ENCODE measurements around the gene LYPD6. TPM values are rescaled to one million over a fixed set of nuclear protein-coding genes. Genes with fewer than 3 reads are reported as not detected.

LYPD6 gene
- total RNA-seq, 1 donor from 2014 or later = 2.1 TPM

DNA sequence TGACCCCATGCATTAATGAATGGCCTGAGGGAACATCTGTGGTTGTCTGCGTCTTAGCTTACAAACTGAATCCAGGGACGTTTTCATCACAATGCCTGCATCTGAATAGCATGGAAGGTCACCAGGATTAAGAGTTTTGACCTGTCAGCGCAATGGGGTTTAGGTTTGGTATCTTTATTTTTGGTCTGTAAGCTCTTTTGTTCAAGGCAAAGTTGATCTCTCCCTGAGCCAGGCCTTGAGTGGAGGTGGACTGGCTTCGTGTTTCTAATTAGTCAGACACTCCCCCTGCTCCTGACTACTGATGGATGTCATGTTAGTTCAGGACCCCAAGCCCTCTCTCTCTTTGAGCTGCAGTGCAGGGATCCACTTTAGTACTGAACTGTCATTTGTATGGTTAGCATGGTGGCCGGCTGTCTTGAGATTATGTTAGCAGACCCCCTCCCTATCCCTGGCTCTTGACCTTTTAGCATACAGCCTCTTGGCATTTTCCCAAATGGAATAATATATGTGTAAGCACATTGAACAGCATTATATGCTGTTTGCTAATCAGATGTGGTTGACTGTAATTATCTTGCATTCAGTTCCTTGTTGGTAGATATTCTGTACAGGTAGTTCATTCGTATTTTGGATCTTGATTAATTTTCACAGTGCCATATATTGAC is 59.2 kb downstream of the LYPD6 start:
- Histone ChIP-seq H3K27me3 (ENCODE audit: control insufficient read depth in 3 of 3, insufficient read depth in 3 of 3, low read length in 3 of 3) (no peaks in the 10 kb centered on the region), H3K9me3 (ENCODE audit: control insufficient read depth in 3 of 3, low read length in 3 of 3) (no peaks in the 10 kb centered on the region), H3K4me1 (ENCODE audit: control insufficient read depth in 3 of 3, insufficient read depth in 3 of 3, low read length in 3 of 3) (no peaks in the 10 kb centered on the region), H3K36me3 (ENCODE audit: control insufficient read depth in 3 of 3, insufficient read depth in 3 of 3, low read length in 3 of 3) (no peaks in the 10 kb centered on the region), H3K27ac (ENCODE audit: low read depth, low read length) (no peak overlapping the region), H3K4me3 (ENCODE audit: low read length in 3 of 3) (no peak overlapping the region), H3K9ac (ENCODE audit: low read depth in 1 of 3, low read length in 3 of 3) (no peak overlapping the region)

- no peak overlapping the region for H3K9ac ChIP-seq (ENCODE audit: low read depth in 1 of 3, low read length in 3 of 3)
- H3K4me1 ChIP-seq (ENCODE audit: control insufficient read depth in 3 of 3, insufficient read depth in 3 of 3, low read length in 3 of 3) = no peaks in the 10 kb centered on the region
- no peaks in the 10 kb centered on the region for H3K27me3 ChIP-seq (ENCODE audit: control insufficient read depth in 3 of 3, insufficient read depth in 3 of 3, low read length in 3 of 3)
- H3K4me3 ChIP-seq (ENCODE audit: low read length in 3 of 3) = no peak overlapping the region
- H3K9me3 ChIP-seq (ENCODE audit: control insufficient read depth in 3 of 3, low read length in 3 of 3) = no peaks in the 10 kb centered on the region
- no peaks in the 10 kb centered on the region for H3K36me3 ChIP-seq (ENCODE audit: control insufficient read depth in 3 of 3, insufficient read depth in 3 of 3, low read length in 3 of 3)
- H3K27ac ChIP-seq (ENCODE audit: low read depth, low read length) = no peak overlapping the region
Measured at GRCh38 chr2:149393614-149394013, 63.2 kb downstream of the LYPD6 start.

DNA sequence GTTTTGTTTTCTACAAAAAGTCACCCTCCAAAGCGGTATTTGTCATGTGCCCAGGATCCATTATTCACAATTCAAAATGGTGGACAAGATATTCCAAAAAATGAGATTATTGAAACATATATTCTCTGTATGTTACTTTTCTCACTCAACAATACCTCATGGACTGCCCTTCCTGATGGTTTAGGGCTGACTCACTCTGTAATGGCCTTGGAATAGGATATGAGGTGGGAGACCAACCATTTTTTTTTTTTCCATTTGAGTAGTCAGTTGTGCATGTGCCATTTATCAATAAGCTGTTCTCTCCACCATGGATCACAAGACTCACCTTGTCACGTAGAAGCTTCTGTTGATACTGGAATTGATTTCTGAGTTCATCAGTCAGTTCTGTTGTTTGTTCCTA is 64.5 kb downstream of the LYPD6 start:
- no peaks in the 10 kb centered on the region for H3K9me3 ChIP-seq (ENCODE audit: control insufficient read depth in 3 of 3, low read length in 3 of 3)
- no peaks in the 10 kb centered on the region for H3K36me3 ChIP-seq (ENCODE audit: control insufficient read depth in 3 of 3, insufficient read depth in 3 of 3, low read length in 3 of 3)
- H3K27ac ChIP-seq (ENCODE audit: low read depth, low read length) = no peak overlapping the region

GRCh38 chr2:149399934-149400615 is 69.7 kb downstream of the LYPD6 start:
- Histone ChIP-seq H3K4me3 (ENCODE audit: low read length in 3 of 3) (no peak overlapping the region), H3K36me3 (ENCODE audit: control insufficient read depth in 3 of 3, insufficient read depth in 3 of 3, low read length in 3 of 3) (no peaks in the 10 kb centered on the region), H3K4me1 (ENCODE audit: control insufficient read depth in 3 of 3, insufficient read depth in 3 of 3, low read length in 3 of 3) (no peaks in the 10 kb centered on the region), H3K9me3 (ENCODE audit: control insufficient read depth in 3 of 3, low read length in 3 of 3) (peaks cover 0 to 2% (median 0%) of the 10 kb centered on the region in 3 donors), H3K27me3 (ENCODE audit: control insufficient read depth in 3 of 3, insufficient read depth in 3 of 3, low read length in 3 of 3) (no peaks in the 10 kb centered on the region), H3K9ac (ENCODE audit: low read depth in 1 of 3, low read length in 3 of 3) (no peak overlapping the region), H3K27ac (ENCODE audit: low read depth, low read length) (no peak overlapping the region)

More for the DNA sequence above, 64.5 kb downstream of the LYPD6 start:
- no peak overlapping the region for H3K4me3 ChIP-seq (ENCODE audit: low read length in 3 of 3)
- H3K27me3 ChIP-seq (ENCODE audit: control insufficient read depth in 3 of 3, insufficient read depth in 3 of 3, low read length in 3 of 3) = no peaks in the 10 kb centered on the region
- no peaks in the 10 kb centered on the region for H3K4me1 ChIP-seq (ENCODE audit: control insufficient read depth in 3 of 3, insufficient read depth in 3 of 3, low read length in 3 of 3)
- no peak overlapping the region for H3K9ac ChIP-seq (ENCODE audit: low read depth in 1 of 3, low read length in 3 of 3)

GRCh38 chr2:149400997-149401396 is 70.6 kb downstream of the LYPD6 start:
- H3K4me1 ChIP-seq (ENCODE audit: control insufficient read depth in 3 of 3, insufficient read depth in 3 of 3, low read length in 3 of 3) = no peaks in the 10 kb centered on the region
- H3K27ac ChIP-seq (ENCODE audit: low read depth, low read length) = no peak overlapping the region
- no peaks in the 10 kb centered on the region for H3K36me3 ChIP-seq (ENCODE audit: control insufficient read depth in 3 of 3, insufficient read depth in 3 of 3, low read length in 3 of 3)
- no peak overlapping the region for H3K4me3 ChIP-seq (ENCODE audit: low read length in 3 of 3)
- H3K27me3 ChIP-seq (ENCODE audit: control insufficient read depth in 3 of 3, insufficient read depth in 3 of 3, low read length in 3 of 3) = no peaks in the 10 kb centered on the region
- H3K9ac ChIP-seq (ENCODE audit: low read depth in 1 of 3, low read length in 3 of 3) = no peak overlapping the region
- H3K9me3 ChIP-seq (ENCODE audit: control insufficient read depth in 3 of 3, low read length in 3 of 3) = peaks cover 0 to 2% (median 0%) of the 10 kb centered on the region in 3 donors

- Histone ChIP-seq H3K9me3 (ENCODE audit: control insufficient read depth in 3 of 3, low read length in 3 of 3) (no peaks in the 10 kb centered on the region), H3K36me3 (ENCODE audit: control insufficient read depth in 3 of 3, insufficient read depth in 3 of 3, low read length in 3 of 3) (no peaks in the 10 kb centered on the region)
Measured at GRCh38 chr2:149409506-149409905, 79.1 kb downstream of the LYPD6 start.

DNA sequence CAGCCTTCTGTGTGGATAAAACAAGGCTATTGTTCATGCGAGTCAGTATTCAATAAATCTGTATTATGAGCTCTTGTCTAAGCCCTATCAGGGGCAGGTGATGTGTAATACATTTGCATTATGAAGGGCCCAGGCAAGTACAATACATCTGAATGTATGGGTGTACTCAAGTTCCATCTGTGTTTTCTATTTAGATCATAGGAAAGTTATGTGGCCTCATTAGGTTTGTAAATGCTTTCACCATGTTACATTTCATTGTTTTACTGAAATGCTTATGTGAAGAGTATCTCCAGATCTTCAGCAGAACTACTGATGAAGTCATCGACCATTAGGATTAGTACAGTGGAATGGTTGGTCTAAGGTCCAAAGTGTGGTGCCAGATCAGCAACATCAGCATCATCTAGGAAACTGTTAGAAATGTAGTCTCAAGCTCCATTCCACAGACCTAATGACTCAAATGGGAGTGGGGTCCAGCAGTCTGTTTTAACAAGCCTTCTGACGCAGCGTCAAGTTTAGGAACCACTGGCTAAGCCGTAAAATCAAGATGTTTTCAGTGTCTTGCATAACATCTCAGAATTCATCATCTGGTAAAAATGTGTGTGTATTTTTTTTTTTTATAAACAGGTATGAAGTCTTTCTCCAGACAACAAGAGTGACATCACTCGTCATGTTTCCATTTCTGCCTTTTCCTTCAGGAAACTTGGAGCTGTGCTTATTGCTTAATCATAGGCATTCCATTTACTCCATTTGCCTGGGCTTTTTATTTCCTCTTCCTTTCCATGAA is 80.5 kb downstream of the LYPD6 start:
- no peaks in the 10 kb centered on the region for H3K27me3 ChIP-seq (ENCODE audit: control insufficient read depth in 3 of 3, insufficient read depth in 3 of 3, low read length in 3 of 3)
- no peaks in the 10 kb centered on the region for H3K36me3 ChIP-seq (ENCODE audit: control insufficient read depth in 3 of 3, insufficient read depth in 3 of 3, low read length in 3 of 3)
- no peaks in the 10 kb centered on the region for H3K4me1 ChIP-seq (ENCODE audit: control insufficient read depth in 3 of 3, insufficient read depth in 3 of 3, low read length in 3 of 3)
- no peak overlapping the region for H3K4me3 ChIP-seq (ENCODE audit: low read length in 3 of 3)
- H3K9ac ChIP-seq (ENCODE audit: low read depth in 1 of 3, low read length in 3 of 3) = no peak overlapping the region
- H3K27ac ChIP-seq (ENCODE audit: low read depth, low read length) = no peak overlapping the region
- H3K9me3 ChIP-seq (ENCODE audit: control insufficient read depth in 3 of 3, low read length in 3 of 3) = no peaks in the 10 kb centered on the region

More at GRCh38 chr2:149409506-149409905, 79.1 kb downstream of the LYPD6 start:
- H3K4me3 ChIP-seq (ENCODE audit: low read length in 3 of 3) = no peak overlapping the region
- no peak overlapping the region for H3K9ac ChIP-seq (ENCODE audit: low read depth in 1 of 3, low read length in 3 of 3)
- no peaks in the 10 kb centered on the region for H3K27me3 ChIP-seq (ENCODE audit: control insufficient read depth in 3 of 3, insufficient read depth in 3 of 3, low read length in 3 of 3)
- no peaks in the 10 kb centered on the region for H3K4me1 ChIP-seq (ENCODE audit: control insufficient read depth in 3 of 3, insufficient read depth in 3 of 3, low read length in 3 of 3)
- H3K27ac ChIP-seq (ENCODE audit: low read depth, low read length) = no peak overlapping the region

DNA sequence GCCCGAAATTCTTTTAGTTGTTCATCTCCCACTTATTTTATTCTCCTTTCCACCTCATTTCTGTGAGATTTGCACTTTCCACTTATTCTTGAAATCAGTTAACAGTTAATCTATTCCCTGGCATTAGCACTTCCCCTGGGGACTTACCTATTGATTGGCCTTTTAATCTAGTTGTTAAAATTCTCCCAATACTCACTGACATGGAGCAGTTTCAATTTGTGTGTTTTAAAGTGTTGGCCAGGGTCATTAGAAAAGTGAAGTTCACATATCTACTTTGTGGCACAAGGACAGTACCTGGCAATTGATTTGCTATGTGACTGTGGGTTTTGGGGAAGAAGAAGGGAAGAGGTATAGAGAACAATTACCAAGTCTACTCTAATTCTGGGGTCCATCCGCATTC is 83.1 kb downstream of the LYPD6 start:
- Histone ChIP-seq H3K4me3 (ENCODE audit: low read length in 3 of 3) (no peak overlapping the region), H3K27ac (ENCODE audit: low read depth, low read length) (no peak overlapping the region), H3K36me3 (ENCODE audit: control insufficient read depth in 3 of 3, insufficient read depth in 3 of 3, low read length in 3 of 3) (no peaks in the 10 kb centered on the region), H3K9me3 (ENCODE audit: control insufficient read depth in 3 of 3, low read length in 3 of 3) (no peaks in the 10 kb centered on the region), H3K27me3 (ENCODE audit: control insufficient read depth in 3 of 3, insufficient read depth in 3 of 3, low read length in 3 of 3) (no peaks in the 10 kb centered on the region), H3K9ac (ENCODE audit: low read depth in 1 of 3, low read length in 3 of 3) (no peak overlapping the region), H3K4me1 (ENCODE audit: control insufficient read depth in 3 of 3, insufficient read depth in 3 of 3, low read length in 3 of 3) (no peaks in the 10 kb centered on the region)

DNA sequence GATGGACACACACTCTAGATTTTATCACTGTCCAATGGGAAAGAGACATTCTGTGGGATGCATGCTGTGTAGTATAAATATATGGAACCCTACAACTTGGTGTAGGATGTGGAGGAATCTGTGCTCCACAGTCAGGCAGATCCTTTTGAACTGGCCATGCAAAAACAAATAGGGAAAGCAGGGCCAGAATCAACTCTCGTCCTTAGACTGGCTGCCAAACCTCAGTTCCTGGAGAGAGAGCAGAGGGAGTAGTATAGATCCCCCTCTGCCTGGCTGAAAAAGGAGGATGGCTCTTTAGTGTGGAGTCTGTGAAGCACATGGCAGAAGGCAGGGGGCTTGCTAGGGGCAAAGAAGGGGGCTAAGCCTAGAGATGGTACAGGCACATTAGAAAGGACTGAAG is 84.7 kb downstream of the LYPD6 start:
- Histone ChIP-seq H3K27ac (ENCODE audit: low read depth, low read length) (no peak overlapping the region), H3K27me3 (ENCODE audit: control insufficient read depth in 3 of 3, insufficient read depth in 3 of 3, low read length in 3 of 3) (no peaks in the 10 kb centered on the region), H3K4me3 (ENCODE audit: low read length in 3 of 3) (no peak overlapping the region), H3K4me1 (ENCODE audit: control insufficient read depth in 3 of 3, insufficient read depth in 3 of 3, low read length in 3 of 3) (no peaks in the 10 kb centered on the region), H3K9me3 (ENCODE audit: control insufficient read depth in 3 of 3, low read length in 3 of 3) (no peaks in the 10 kb centered on the region), H3K36me3 (ENCODE audit: control insufficient read depth in 3 of 3, insufficient read depth in 3 of 3, low read length in 3 of 3) (no peaks in the 10 kb centered on the region), H3K9ac (ENCODE audit: low read depth in 1 of 3, low read length in 3 of 3) (no peak overlapping the region)

DNA sequence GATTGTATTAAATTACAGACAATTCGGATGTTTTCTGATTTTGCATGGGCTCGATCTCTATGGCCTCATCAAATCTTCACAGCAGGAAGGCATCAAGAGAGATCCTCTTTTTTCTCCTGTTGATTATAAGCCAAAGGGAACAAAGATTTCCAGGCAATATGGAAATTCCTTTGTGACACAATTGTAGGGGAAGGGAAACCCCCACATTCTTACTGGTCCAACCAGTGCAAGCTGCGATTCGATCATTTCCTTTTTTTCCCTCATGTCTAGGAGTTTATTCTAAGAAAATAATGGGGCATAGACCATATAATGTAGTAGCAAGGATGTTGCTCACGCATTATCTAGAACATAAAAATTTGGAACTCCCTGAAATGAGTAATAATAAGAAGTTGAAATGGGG is 87.7 kb downstream of the LYPD6 start:
- H3K27ac ChIP-seq (ENCODE audit: low read depth, low read length) = no peak overlapping the region
- no peaks in the 10 kb centered on the region for H3K27me3 ChIP-seq (ENCODE audit: control insufficient read depth in 3 of 3, insufficient read depth in 3 of 3, low read length in 3 of 3)
- H3K4me3 ChIP-seq (ENCODE audit: low read length in 3 of 3) = no peak overlapping the region
- no peak overlapping the region for H3K9ac ChIP-seq (ENCODE audit: low read depth in 1 of 3, low read length in 3 of 3)
- H3K4me1 ChIP-seq (ENCODE audit: control insufficient read depth in 3 of 3, insufficient read depth in 3 of 3, low read length in 3 of 3) = no peaks in the 10 kb centered on the region
- H3K36me3 ChIP-seq (ENCODE audit: control insufficient read depth in 3 of 3, insufficient read depth in 3 of 3, low read length in 3 of 3) = no peaks in the 10 kb centered on the region
- H3K9me3 ChIP-seq (ENCODE audit: control insufficient read depth in 3 of 3, low read length in 3 of 3) = no peaks in the 10 kb centered on the region
